CD4-positive, alpha-beta T cell treated with Interleukin-2 at 100 ng/mL for 4 hours (primary cell): ENCODE measurements around the gene SLC9C1.

Source experiments
- DNase-seq: peaks from one replicate; pipeline ENCODE4 v3.0.0-alpha.2; 2020; ENCODE audit warnings: low spot score

The SLC9C1 gene

DNA sequence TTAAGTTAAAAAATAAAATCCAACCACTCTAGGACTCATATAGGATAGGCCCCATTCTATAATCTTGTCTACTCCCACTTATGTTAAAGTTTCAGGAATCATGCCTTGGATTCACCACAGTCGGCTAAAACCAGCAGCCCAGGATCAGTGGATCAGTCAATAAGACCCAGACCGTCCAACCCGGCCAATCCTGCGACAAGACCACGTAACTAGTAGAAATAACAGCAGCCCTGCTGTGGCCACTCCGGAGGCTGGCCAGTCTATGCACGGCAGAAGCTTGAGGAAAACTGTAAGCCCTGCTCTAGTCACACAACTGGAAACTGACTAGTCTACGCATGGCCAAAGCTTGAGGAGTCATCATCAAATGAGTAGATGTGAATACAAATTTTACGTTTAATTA lies 12.8 kb upstream of the SLC9C1 start:
- no peak for DNase-seq

- no peak for DNase-seq
Observed at GRCh38 chr3:112304611-112305010, 10.6 kb upstream of the SLC9C1 start.

- peak; percentile 13 for DNase-seq
Observed at GRCh38 chr3:112303764-112304325, 9.8 kb upstream of the SLC9C1 start.

GRCh38 chr3:112302881-112303763 lies 9.1 kb upstream of the SLC9C1 start:
- DNase-seq = no peak

DNA sequence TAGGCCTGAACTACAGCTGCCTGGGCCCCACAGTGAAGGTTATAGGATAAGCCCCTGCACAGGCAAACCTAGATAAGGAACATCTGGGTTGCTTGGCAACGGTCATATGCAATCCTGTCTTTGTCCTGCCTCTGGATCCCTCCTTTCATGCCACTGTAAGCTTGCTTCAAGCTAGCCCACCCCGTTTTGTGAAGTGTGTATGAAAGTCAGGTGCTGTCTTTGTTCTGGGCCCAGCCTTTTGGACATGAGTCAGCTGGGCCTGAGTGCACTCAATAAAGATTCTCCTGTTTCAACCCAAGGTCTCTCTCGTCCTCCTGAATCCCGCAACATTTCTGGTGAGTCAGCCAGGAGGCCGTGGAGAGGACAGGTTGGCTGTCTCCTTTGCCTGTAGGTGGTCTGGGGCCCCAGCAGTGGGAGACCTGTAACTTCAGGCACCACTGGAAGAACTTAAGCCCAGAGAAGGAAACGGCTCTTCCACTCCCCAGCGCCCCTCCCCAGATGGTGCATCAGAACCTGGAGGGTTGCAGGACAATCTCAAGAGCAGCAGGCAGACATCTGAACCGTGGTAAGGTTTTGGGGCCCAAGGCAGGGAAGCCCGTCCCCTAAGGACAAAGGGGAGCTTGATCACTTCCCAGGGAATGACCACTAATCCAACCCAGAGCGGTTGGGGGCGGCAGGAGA lies 8.3 kb upstream of the SLC9C1 start:
- no peak for DNase-seq

- DNase-seq = no peak
Observed at GRCh38 chr3:112298781-112299180, 4.8 kb upstream of the SLC9C1 start.

DNA sequence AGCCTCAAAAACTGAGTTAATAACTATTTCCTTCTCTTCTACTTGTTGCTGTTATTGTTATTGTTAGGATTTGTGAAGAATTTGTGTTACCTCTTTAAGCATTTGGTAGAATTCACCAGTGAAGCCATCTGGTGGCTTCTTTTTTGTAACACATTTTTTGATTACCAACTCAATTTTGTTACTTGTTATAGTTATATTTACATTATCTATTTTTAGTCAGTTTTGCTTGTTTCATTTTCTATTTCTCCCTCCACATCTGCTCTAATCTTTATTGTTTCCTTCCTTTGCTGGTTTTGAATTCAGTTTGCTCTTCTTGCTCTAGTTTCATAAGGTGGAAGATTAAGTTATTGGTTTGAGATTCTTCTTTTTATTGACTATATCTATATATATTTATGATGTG lies 3.7 kb upstream of the SLC9C1 start:
- DNase-seq = no peak

DNA sequence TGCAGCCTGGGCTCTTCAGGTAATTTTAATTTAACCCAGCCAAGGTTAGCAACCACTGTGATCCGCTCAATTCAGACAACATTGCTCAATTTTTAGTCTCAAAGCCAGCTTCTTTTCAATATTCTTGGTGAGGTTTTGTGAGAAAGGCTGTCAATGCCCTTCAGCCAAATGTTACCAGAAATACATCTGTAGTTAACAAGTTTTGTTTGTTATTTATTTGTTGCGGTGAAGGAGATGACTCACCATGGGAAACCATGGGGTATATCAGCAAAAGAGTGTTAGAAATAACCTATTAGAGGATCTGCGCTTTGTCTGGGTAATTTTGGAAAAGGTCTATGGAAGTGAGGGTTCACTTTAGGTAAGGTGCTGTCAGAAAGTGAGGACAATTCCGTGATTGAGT lies 5.0 kb downstream of the SLC9C1 start:
- no peak for DNase-seq

- no peak for DNase-seq
Observed at GRCh38 chr3:112280266-112280665, 13.8 kb downstream of the SLC9C1 start.

GRCh38 chr3:112273536-112273935 lies 20.5 kb downstream of the SLC9C1 start:
- DNase-seq = no peak

- DNase-seq = no peak
Observed at GRCh38 chr3:112261742-112262141, 32.3 kb downstream of the SLC9C1 start.

GRCh38 chr3:112260563-112260962 lies 33.5 kb downstream of the SLC9C1 start:
- no peak for DNase-seq

DNA sequence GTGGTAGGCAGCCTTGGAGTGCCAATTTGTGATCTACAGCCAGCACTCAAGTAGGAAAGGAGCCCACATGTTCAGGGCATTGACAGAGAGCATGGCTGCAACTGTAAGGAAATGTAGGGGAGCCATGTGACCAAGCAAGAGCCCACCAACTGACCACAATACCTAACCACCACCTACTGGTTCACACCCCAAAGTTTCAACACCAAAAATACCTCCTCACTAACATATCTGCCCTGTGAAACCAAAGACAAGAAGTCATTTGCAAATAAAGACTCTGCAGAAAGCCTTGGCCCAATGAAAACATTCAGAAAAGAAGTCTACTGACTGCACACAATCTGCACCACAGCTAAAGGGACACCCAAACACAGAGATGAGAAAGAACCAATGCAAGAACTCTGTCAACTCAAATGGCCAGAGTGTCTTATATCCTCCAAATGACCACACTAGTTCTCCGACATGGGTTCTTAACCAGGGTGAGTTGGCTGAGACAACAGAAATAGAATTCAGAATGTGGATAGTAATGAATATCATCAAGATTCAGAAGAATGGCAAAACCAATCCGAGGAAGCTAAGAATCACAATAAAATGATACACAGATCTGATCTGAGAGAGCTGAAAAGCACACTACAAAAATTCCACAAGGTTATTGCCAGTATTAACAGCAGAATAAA lies 40.6 kb downstream of the SLC9C1 start:
- DNase-seq = no peak

- DNase-seq = no peak
Observed at GRCh38 chr3:112247900-112248299, 46.1 kb downstream of the SLC9C1 start.

GRCh38 chr3:112247350-112247749 lies 46.7 kb downstream of the SLC9C1 start:
- DNase-seq = no peak

DNA sequence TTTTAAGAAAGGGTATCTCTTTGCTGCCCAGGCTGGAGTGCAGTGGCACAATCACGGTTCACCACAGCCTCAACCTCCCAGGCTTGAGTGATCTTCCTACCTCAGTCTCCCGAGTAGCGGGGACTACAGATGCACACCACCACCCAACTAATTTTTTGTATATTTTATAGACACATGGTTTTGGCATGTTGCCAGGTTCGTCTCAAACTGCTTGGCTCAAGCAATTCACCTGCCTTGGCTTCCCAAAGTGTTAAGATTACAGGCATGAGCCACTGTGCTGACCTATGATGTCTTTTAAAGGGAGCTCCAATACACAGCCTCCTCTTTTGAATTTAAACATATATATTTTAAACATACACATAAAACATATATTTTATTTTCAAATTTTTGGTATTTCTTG lies 60.9 kb downstream of the SLC9C1 start:
- DNase-seq = no peak

DNA sequence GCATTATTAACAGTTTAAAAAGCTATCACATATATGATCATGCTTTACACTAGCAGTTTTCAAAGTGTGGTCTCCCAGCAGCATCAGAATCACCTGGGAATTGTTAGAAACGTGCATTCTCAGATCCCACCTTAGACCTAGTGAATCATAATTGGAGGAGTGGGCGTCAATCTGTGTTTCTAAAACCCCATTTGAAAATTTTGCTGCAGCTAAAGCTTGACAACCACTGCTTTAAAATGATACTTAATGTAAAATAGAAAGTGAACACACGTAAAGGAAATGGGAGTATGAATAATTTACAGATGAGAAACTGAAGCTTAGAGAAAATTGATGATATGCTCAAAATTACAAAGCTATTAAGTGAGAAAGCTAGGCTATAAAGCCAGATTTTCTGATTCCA lies 62.3 kb downstream of the SLC9C1 start:
- DNase-seq = no peak

- DNase-seq = no peak
Observed at GRCh38 chr3:112230033-112230432, 64.0 kb downstream of the SLC9C1 start.

DNA sequence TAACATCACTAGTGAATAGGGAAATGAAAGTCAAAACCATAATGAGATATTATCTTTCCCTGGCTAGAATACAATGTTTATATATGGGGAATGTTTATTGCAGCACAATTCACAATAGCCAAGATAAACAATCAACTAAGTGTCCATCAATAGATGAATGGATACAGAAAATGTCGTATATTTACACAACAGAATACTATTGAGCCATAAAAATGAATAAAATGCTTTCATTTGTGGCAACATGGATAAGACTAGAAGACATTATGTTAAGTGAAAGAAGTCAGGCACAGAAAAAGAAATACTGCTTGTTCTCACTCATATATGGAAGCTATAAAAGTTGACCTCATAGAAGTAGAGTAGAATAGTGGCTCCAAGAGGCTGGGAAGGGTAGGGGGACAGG lies 65.2 kb downstream of the SLC9C1 start:
- no peak for DNase-seq

- no peak for DNase-seq
Observed at GRCh38 chr3:112200317-112200666, 93.7 kb downstream of the SLC9C1 start.

DNA sequence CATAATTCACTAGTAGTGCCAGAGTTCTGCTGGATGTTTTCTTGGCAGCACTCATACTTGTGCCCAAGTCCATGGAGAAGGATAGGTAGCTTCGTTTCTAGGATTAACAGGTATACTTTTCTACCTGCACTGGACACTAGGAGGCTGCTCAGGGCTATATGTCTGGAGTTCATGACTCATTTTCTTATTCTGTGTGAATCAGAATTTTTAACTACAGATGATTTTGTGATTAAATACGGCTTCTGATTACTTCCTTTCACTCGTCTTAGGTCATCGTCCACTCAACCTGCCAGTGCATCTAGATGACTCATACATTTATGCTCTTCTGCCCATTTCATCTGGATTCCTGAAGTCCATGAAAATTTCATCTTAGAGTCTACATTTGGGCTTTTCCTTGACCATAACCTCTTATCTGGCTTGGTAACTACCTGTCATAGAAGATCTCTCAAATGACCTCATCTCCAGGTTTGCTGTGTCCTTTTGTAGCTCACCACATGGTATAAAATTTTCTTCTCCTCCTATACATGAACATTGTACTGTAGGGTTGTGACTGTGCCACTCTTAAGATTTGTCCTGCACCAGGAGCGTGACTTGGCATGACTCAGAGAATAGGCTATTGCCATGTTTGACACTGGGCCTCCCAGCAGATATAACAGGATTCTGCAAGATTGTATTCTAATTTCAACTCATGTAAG lies 94.2 kb downstream of the SLC9C1 start:
- DNase-seq = no peak

DNA sequence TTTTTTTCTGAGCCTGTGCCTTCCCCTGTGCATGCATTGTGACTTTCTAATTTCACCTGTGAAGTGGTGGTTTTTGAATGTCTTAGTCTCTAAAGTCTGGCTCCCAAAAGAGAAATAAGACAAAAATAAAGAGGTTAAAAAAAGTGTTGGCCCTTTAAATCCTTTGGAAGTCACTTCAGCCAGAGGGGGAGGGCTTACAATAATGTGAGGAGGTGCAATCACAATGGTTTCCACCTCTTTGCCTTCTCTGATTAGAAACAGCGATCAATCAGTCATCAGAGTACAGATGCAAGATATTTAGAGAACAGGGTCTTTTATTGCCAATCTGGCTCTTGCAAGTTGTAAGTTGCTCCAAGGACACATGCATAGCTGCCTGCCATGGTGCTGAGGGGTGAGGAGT lies 96.9 kb downstream of the SLC9C1 start:
- no peak for DNase-seq
